ENCODE data around the gene IL4. TPM values are rescaled to one million over a fixed set of nuclear protein-coding genes. Genes with fewer than 3 reads are reported as not detected.

Gene IL4
- total RNA-seq, 4 donors from 2014 or later, result not detected

DNA sequence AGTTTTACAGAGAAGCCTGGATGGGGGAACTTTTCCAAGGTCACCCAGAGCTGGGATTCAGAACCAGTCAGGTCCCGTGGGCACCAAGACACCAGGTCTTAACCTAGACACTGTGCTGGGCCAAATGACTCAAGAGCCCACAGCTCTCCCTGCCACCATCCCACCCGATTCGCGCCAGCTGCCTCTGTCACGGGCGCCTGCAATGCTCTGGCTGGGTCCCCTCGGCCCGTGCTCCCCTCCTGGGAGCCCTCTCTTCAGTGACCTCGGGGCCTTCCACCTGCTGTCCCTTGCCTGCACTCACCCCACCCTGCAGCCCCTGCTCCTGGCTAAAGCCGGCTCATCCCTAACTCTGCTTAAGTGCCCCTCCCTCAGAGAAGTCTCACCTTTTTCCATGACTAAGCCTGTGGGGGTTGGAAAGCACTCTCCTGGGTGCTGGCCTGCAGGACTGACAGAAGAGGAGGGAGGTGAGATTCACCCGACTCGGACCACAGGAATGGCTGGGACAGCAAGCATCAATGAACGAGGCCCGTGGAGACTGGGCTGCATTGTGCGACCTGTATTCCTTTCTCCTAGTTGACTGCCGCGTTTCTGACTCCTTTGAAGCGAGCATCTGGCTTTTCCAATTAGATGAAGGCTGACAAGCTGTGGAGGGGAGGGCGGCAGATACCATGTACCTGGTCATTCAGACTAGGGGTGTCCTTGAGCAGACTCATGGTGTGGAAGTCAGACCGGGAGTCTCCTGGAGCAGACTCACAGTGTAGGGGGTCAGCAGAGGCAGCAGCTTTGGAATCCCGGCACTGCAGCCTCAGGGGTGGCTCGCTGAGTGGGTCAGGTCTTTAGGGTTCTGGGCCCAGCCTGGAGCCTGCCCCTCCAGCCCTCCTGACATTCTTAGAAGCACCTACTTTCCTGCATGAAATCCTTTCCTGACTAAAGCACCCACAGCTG, 5.8 kb upstream of the IL4 start:
- H3K4me3 ChIP-seq, result no peak overlapping the region
- H3K36me3 ChIP-seq, result no peaks in the 10 kb centered on the region
- TF ChIP-seq POLR2A (IDR thresholded peaks at IDR 0.05), result no peak
- TF ChIP-seq, protein P1, sequence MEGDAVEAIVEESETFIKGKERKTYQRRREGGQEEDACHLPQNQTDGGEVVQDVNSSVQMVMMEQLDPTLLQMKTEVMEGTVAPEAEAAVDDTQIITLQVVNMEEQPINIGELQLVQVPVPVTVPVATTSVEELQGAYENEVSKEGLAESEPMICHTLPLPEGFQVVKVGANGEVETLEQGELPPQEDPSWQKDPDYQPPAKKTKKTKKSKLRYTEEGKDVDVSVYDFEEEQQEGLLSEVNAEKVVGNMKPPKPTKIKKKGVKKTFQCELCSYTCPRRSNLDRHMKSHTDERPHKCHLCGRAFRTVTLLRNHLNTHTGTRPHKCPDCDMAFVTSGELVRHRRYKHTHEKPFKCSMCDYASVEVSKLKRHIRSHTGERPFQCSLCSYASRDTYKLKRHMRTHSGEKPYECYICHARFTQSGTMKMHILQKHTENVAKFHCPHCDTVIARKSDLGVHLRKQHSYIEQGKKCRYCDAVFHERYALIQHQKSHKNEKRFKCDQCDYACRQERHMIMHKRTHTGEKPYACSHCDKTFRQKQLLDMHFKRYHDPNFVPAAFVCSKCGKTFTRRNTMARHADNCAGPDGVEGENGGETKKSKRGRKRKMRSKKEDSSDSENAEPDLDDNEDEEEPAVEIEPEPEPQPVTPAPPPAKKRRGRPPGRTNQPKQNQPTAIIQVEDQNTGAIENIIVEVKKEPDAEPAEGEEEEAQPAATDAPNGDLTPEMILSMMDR (IDR thresholded peaks at IDR 0.05), result no peak
- no peak overlapping the region for H3K27ac ChIP-seq
- no peaks in the 10 kb centered on the region for H3K9me3 ChIP-seq
- WGBS, 2 donors, result 76 to 79% methylated on average over 19 to 21 of the region's 22 CpGs
- H3K4me1 ChIP-seq, result no peaks in the 10 kb centered on the region
- H3K27me3 ChIP-seq, result peaks cover 0 to 6% (median 0%) of the 10 kb centered on the region in 4 donors
- no peak for DNase-seq
- intact Hi-C loops (cut with DNase I), result no loop called here

DNA sequence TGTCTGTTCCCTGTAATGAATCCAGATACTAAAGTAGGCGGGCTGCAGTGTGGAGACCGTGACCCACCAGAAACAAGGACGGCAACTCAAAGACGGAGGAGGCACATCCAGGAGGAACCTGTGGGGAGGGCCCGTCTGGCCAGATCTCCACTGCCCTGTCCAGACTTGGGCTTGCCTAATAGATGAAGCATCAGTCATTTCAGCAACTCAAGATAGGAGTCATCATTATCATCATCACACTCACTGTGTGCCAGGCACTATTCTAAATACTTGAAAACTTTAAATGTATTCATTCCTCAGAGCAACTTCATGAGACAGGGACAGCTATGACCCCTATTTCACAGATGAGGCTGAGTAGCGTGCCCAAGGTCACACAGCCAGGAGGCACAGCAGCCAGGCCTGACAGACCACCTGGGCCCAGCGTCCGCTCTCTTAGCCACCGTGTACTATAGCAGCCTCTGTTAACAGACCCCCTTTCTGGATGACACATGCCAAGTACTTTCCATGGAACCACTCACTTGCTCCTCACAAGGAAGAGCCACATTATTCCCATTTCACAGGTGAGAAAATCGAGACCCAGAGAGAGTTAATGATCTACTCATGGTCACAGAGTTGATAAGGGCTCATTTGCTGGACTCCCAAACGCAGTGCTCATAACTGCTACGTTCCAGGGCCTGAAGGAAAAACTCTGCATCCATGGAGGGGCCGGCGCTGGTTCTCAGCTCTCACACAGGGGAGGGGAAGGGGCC, 4.9 kb upstream of the IL4 start:
- intact Hi-C loops (cut with DNase I), result no loop called here
- no peak for DNase-seq
- TF ChIP-seq, protein P1 (IDR thresholded peaks at IDR 0.05), result no peak
- no peak for TF ChIP-seq POLR2A (IDR thresholded peaks at IDR 0.05)
- Histone ChIP-seq H3K27me3 (peaks cover 0 to 6% (median 0%) of the 10 kb centered on the region in 4 donors), H3K4me1 (peaks cover 0 to under 1% (median 0%) of the 10 kb centered on the region in 3 donors), H3K27ac (no peak overlapping the region), H3K36me3 (no peaks in the 10 kb centered on the region), H3K4me3 (no peak overlapping the region), H3K9me3 (no peaks in the 10 kb centered on the region)
- 79 to 100% methylated on average over 5 to 10 of the region's 14 CpGs for WGBS, 2 donors

DNA sequence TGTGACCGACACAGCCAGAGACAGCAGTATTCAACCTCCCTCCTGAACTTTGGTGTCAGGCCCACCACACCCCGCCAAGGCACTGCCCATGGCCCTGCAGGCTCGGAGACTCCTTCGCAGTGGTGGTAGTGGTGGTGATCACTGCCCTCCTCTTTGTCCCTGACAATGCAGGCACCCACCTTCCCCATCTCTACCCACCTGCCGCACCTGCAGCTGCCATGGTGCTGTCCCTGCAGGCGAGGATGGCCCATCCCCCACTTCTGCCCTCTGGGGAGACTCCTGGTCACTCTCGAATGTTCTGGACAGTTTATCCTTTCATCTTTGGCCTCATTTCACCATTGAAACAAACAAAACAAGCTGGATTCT, 4.4 kb upstream of the IL4 start:
- Histone ChIP-seq H3K27ac (no peak overlapping the region), H3K27me3 (peaks cover 0 to 6% (median 0%) of the 10 kb centered on the region in 4 donors), H3K4me3 (no peak overlapping the region), H3K9me3 (no peaks in the 10 kb centered on the region), H3K36me3 (no peaks in the 10 kb centered on the region), H3K4me1 (peaks cover 0 to 6% (median 3%) of the 10 kb centered on the region in 3 donors)
- WGBS, 2 donors, result 58 to 77% methylated on average over 2 to 6 of the region's 7 CpGs
- no peak for TF ChIP-seq POLR2A (IDR thresholded peaks at IDR 0.05)
- TF ChIP-seq, protein P1 (IDR thresholded peaks at IDR 0.05), result no peak
- intact Hi-C loops (cut with DNase I), result no loop called here
- DNase-seq, result no peak

DNA sequence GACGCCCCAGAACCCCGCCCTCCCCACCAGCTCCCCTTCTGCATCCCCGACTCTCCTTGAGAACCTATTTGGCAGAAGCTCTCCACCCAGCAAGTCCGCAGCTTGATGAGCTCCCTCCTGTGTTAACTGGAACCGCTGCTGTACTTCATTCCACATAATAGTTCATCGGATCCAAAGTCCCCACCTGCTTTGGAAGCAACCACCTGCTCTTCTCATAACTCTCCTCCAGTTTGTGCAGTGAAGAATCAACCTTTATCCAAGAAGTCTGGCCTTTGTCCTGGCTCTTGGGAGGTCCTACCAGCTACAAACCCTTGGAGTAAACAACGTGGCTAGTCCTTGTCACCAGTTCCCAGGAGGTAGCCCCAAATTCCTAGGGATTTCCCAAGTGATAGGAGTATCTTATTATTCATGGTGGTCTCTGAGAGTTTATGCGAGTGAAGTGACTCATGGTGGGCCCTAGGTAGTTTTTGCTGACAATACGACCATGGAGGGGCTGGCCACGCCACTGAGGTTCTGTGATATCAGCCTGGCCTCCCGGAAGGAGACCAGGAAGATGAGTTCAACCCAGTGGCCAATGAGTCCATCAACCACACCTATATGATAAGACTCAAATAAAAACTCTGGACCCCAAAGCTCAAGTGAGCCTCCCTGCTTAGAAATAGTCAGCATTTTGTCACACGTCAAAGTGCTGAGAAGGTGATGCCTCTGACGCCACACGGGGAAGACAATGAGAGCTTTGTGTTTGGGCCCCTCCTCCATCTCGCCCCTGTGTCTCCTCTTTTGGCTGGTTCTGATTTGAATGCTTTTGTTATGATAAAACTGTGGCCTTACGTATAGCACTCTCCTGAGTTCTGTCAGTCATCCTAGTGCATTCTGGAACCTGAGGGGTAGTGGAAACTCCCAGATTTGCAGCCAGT, 3.6 kb upstream of the IL4 start:
- no peak for TF ChIP-seq POLR2A (IDR thresholded peaks at IDR 0.05)
- TF ChIP-seq, protein P1 (IDR thresholded peaks at IDR 0.05), result no peak
- 80 to 87% methylated on average over 13 to 16 of the region's 16 CpGs for WGBS, 2 donors
- intact Hi-C loops (cut with DNase I), result no loop called here
- H3K9me3 ChIP-seq, result no peaks in the 10 kb centered on the region
- H3K36me3 ChIP-seq, result no peaks in the 10 kb centered on the region
- H3K4me3 ChIP-seq, result no peak overlapping the region
- peaks cover 0 to 6% (median 0%) of the 10 kb centered on the region in 4 donors for H3K27me3 ChIP-seq
- peaks cover 0 to 13% (median 5%) of the 10 kb centered on the region in 3 donors for H3K4me1 ChIP-seq
- H3K27ac ChIP-seq, result no peak overlapping the region
- no peak for DNase-seq

Measured in esophagus squamous epithelium (tissue), 5 donors.